Stromal cell of bone marrow (primary cell): ENCODE results near the gene HTR2C.
A peak's percentile ranks its signal among the peaks of the same experiment; 100 is the strongest.
"Not testable (repeated sequence)": the region's sequence is repeated elsewhere in the genome, so short reads cannot be mapped to it uniquely, and the experiment has no call there.

Experiments used
- DNase-seq: peaks from one replicate; pipeline ENCODE4 v3.0.0-alpha.2; 2012; ENCODE audit warnings: low read depth

The HTR2C gene

GRCh38 chrX:114712466-114712865, 128.6 kb downstream of the HTR2C start:
- DNase-seq = no peak

- no peak for DNase-seq
Observed at GRCh38 chrX:114715096-114715495, 131.2 kb downstream of the HTR2C start.

- DNase-seq = no peak
Observed at GRCh38 chrX:114717921-114718320, 134.0 kb downstream of the HTR2C start.

- no peak for DNase-seq
Observed at GRCh38 chrX:114766541-114766940, 182.7 kb downstream of the HTR2C start.

- DNase-seq = no peak
Observed at GRCh38 chrX:114774691-114775090, 190.8 kb downstream of the HTR2C start.

GRCh38 chrX:114782925-114783324, 199.0 kb downstream of the HTR2C start:
- DNase-seq = no peak

GRCh38 chrX:114787061-114787460, 203.2 kb downstream of the HTR2C start:
- no peak for DNase-seq

GRCh38 chrX:114797494-114797893, 213.6 kb downstream of the HTR2C start:
- no peak for DNase-seq

- DNase-seq = peak; percentile 6
Observed at GRCh38 chrX:114798907-114799306, 215.0 kb downstream of the HTR2C start.

GRCh38 chrX:114800719-114801118, 216.8 kb downstream of the HTR2C start:
- peak; percentile 27 for DNase-seq

- DNase-seq = no peak
Observed at GRCh38 chrX:114819509-114819908, 235.6 kb downstream of the HTR2C start.

- no peak for DNase-seq
Observed at GRCh38 chrX:114841051-114841450, 257.2 kb downstream of the HTR2C start.

- DNase-seq = no peak
Observed at GRCh38 chrX:114842181-114842580, 258.3 kb downstream of the HTR2C start.

GRCh38 chrX:114889481-114889880, 305.6 kb downstream of the HTR2C start:
- DNase-seq = no peak

GRCh38 chrX:114903618-114904017, 319.7 kb downstream of the HTR2C start:
- no peak for DNase-seq

GRCh38 chrX:114905251-114905650, 321.4 kb downstream of the HTR2C start:
- DNase-seq = no peak

GRCh38 chrX:114906984-114907510, 323.2 kb downstream of the HTR2C start:
- DNase-seq = no peak

- no peak for DNase-seq
Observed at GRCh38 chrX:114924423-114924822, 340.5 kb downstream of the HTR2C start.

GRCh38 chrX:114924856-114925255, 341.0 kb downstream of the HTR2C start:
- no peak for DNase-seq

GRCh38 chrX:114930227-114930626, 346.3 kb downstream of the HTR2C start:
- DNase-seq = no peak

GRCh38 chrX:114932550-114932949, 348.7 kb downstream of the HTR2C start:
- DNase-seq = no peak

- not testable (repeated sequence) for DNase-seq
Observed at GRCh38 chrX:114933291-114933690, 349.4 kb downstream of the HTR2C start.

GRCh38 chrX:114937090-114937489, 353.2 kb downstream of the HTR2C start:
- DNase-seq = not testable (repeated sequence)

GRCh38 chrX:114952696-114953095, 368.8 kb downstream of the HTR2C start:
- no peak for DNase-seq
